ENCODE measurements around the gene NPHP4.

NPHP4 gene

DNA sequence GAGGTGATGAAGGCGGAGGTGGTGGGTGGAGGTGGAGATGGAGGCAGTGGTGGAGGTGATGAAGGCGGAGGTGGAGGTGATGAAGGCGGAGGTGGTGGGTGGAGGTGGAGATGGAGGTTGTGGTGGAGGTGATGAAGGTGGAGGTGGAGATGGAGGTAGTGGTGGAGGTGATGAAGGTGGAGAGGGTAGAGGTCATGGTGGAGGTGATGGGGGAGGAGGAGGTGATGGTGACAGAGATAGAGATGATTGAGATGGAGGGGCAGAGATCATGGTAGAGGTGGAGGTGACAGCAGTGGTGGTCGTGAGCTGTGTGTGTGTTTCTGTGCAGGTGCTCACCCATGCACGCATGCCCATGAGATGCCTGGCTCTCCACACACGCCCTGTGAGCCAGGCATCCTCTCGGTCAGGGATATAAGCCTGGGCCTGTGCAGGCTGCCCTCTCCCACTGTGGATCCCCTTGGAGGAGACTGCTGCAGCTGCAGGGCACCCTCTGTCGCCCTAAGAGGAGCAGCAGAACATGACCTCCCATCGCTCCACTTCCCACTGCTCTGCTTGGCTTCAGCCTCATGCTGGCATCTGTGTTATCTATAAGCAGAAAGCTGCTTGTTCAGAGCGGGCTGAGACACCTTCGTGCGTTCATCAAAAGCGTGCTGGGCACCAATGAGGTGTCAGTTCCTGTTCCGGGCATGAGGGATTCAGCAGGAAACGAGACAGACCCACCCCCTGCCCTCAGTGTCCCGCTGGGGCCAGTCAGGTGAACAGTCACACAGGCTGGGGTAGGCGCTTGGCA, 20.5 kb upstream of the NPHP4 start:
- ATAC-seq, result no peak
- TF ChIP-seq ISL1 (CRISPR knock-in tag; IDR thresholded peaks at IDR 0.05) (no peak), TCF4 (CRISPR knock-in tag; IDR thresholded peaks at IDR 0.05; ENCODE audit: borderline replicate concordance) (no peak), ZNF8 (CRISPR knock-in tag; IDR thresholded peaks at IDR 0.05) (no peak), ZNF70 (CRISPR knock-in tag; IDR thresholded peaks at IDR 0.05) (no peak), CSDC2 (CRISPR knock-in tag; IDR thresholded peaks at IDR 0.05) (no peak), ZFP30 (CRISPR knock-in tag; IDR thresholded peaks at IDR 0.05) (no peak), PPARA (CRISPR knock-in tag; IDR thresholded peaks at IDR 0.05; ENCODE audit: borderline replicate concordance) (no peak), ARNTL (CRISPR knock-in tag; IDR thresholded peaks at IDR 0.05; ENCODE audit: borderline replicate concordance, low read depth) (no peak), TOX (CRISPR knock-in tag; IDR thresholded peaks at IDR 0.05; ENCODE audit: borderline replicate concordance) (no peak), SNAI2 (CRISPR knock-in tag; IDR thresholded peaks at IDR 0.05) (no peak), ESRRG (CRISPR knock-in tag; IDR thresholded peaks at IDR 0.05) (no peak), GLIS3 (CRISPR knock-in tag; IDR thresholded peaks at IDR 0.05) (no peak), ZC3H10 (CRISPR knock-in tag; IDR thresholded peaks at IDR 0.05) (no peak), ZNF565 (CRISPR knock-in tag; conservative IDR thresholded peaks at IDR 0.05; ENCODE audit: low read depth) (no peak), OSR1 (CRISPR knock-in tag; IDR thresholded peaks at IDR 0.05) (no peak), RARB (CRISPR knock-in tag; IDR thresholded peaks at IDR 0.05) (no peak)
- TF ChIP-seq, protein P1, sequence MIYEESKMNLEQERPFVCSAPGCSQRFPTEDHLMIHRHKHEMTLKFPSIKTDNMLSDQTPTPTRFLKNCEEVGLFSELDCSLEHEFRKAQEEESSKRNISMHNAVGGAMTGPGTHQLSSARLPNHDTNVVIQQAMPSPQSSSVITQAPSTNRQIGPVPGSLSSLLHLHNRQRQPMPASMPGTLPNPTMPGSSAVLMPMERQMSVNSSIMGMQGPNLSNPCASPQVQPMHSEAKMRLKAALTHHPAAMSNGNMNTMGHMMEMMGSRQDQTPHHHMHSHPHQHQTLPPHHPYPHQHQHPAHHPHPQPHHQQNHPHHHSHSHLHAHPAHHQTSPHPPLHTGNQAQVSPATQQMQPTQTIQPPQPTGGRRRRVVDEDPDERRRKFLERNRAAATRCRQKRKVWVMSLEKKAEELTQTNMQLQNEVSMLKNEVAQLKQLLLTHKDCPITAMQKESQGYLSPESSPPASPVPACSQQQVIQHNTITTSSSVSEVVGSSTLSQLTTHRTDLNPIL (CRISPR knock-in tag; IDR thresholded peaks at IDR 0.05; ENCODE audit: low read depth), result no peak
- TF ChIP-seq, protein P2, sequence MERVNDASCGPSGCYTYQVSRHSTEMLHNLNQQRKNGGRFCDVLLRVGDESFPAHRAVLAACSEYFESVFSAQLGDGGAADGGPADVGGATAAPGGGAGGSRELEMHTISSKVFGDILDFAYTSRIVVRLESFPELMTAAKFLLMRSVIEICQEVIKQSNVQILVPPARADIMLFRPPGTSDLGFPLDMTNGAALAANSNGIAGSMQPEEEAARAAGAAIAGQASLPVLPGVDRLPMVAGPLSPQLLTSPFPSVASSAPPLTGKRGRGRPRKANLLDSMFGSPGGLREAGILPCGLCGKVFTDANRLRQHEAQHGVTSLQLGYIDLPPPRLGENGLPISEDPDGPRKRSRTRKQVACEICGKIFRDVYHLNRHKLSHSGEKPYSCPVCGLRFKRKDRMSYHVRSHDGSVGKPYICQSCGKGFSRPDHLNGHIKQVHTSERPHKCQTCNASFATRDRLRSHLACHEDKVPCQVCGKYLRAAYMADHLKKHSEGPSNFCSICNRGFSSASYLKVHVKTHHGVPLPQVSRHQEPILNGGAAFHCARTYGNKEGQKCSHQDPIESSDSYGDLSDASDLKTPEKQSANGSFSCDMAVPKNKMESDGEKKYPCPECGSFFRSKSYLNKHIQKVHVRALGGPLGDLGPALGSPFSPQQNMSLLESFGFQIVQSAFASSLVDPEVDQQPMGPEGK (CRISPR knock-in tag; IDR thresholded peaks at IDR 0.05; ENCODE audit: borderline replicate concordance), result no peak
- TF ChIP-seq, protein P3, sequence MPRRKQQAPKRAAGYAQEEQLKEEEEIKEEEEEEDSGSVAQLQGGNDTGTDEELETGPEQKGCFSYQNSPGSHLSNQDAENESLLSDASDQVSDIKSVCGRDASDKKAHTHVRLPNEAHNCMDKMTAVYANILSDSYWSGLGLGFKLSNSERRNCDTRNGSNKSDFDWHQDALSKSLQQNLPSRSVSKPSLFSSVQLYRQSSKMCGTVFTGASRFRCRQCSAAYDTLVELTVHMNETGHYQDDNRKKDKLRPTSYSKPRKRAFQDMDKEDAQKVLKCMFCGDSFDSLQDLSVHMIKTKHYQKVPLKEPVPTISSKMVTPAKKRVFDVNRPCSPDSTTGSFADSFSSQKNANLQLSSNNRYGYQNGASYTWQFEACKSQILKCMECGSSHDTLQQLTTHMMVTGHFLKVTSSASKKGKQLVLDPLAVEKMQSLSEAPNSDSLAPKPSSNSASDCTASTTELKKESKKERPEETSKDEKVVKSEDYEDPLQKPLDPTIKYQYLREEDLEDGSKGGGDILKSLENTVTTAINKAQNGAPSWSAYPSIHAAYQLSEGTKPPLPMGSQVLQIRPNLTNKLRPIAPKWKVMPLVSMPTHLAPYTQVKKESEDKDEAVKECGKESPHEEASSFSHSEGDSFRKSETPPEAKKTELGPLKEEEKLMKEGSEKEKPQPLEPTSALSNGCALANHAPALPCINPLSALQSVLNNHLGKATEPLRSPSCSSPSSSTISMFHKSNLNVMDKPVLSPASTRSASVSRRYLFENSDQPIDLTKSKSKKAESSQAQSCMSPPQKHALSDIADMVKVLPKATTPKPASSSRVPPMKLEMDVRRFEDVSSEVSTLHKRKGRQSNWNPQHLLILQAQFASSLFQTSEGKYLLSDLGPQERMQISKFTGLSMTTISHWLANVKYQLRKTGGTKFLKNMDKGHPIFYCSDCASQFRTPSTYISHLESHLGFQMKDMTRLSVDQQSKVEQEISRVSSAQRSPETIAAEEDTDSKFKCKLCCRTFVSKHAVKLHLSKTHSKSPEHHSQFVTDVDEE (CRISPR knock-in tag; IDR thresholded peaks at IDR 0.05), result no peak
- TF ChIP-seq, protein P4, sequence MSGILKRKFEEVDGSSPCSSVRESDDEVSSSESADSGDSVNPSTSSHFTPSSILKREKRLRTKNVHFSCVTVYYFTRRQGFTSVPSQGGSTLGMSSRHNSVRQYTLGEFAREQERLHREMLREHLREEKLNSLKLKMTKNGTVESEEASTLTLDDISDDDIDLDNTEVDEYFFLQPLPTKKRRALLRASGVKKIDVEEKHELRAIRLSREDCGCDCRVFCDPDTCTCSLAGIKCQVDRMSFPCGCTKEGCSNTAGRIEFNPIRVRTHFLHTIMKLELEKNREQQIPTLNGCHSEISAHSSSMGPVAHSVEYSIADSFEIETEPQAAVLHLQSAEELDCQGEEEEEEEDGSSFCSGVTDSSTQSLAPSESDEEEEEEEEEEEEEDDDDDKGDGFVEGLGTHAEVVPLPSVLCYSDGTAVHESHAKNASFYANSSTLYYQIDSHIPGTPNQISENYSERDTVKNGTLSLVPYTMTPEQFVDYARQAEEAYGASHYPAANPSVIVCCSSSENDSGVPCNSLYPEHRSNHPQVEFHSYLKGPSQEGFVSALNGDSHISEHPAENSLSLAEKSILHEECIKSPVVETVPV (CRISPR knock-in tag; IDR thresholded peaks at IDR 0.05), result no peak

DNA sequence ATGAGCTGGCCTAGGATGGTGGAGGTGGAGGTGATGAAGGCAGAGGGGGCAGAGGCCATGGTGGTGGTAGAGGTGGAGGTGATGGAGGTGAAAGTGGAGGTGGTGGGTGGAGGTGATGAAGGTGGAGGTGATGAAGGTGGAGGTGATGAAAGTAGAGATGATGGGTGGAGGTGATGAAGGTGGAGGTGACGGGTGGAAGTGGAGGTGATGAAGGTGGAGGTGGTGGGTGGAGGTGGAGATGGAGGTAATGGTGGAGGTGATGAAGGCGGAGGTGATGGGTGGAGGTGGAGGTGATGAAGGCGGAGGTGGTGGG, 19.7 kb upstream of the NPHP4 start:
- TF ChIP-seq ZNF565 (CRISPR knock-in tag; conservative IDR thresholded peaks at IDR 0.05; ENCODE audit: low read depth), result no peak
- no peak for TF ChIP-seq ZC3H10 (CRISPR knock-in tag; IDR thresholded peaks at IDR 0.05)
- no peak for TF ChIP-seq ZFP3 (CRISPR knock-in tag; IDR thresholded peaks at IDR 0.05)
- no peak for TF ChIP-seq GLIS3 (CRISPR knock-in tag; IDR thresholded peaks at IDR 0.05)
- no peak for ATAC-seq

DNA sequence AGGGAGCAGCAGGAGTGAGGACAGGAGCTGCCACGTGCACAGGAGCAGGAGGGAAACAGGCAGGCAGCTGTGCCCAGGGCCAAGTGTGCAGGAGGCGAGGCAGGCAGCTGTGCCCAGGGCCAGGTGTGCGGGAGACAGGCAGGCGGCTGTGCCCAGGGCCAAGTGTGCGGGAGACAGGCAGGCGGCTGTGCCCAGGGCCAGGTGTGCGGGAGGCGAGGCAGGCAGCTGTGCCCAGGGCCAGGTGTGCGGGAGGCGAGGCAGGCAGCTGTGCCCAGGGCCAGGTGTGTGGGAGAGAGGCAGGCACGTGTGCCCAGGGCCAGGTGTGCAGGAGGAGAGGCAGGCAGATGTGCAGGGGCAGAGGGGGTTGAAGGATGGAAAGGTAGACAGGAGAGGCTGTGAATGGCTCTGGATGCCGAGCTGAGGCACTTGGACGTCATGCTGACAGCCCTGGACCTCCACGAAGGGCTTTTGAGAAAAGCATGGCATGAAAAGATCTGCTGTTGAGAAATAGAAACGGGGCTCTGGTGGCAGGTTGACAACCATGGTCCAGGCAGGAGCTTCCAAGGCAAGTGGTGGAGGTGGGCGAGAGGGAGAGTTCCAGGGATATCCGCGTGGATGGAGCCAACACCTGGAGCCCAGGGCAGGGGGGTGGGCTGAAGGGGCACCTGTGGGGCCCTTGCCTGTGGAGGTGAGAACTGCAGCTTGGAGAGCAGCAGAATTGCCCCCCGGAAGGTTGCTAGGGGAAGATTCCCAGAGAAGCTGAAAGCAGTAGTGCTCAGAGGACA, 19.1 kb upstream of the NPHP4 start:
- ATAC-seq, result no peak
- TF ChIP-seq, protein P5, sequence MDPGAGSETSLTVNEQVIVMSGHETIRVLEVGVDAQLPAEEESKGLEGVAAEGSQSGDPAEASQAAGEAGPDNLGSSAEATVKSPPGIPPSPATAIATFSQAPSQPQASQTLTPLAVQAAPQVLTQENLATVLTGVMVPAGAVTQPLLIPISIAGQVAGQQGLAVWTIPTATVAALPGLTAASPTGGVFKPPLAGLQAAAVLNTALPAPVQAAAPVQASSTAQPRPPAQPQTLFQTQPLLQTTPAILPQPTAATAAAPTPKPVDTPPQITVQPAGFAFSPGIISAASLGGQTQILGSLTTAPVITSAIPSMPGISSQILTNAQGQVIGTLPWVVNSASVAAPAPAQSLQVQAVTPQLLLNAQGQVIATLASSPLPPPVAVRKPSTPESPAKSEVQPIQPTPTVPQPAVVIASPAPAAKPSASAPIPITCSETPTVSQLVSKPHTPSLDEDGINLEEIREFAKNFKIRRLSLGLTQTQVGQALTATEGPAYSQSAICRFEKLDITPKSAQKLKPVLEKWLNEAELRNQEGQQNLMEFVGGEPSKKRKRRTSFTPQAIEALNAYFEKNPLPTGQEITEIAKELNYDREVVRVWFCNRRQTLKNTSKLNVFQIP (CRISPR knock-in tag; IDR thresholded peaks at IDR 0.05; ENCODE audit: borderline replicate concordance, low read depth), result no peak
- no peak for TF ChIP-seq ISL1 (CRISPR knock-in tag; IDR thresholded peaks at IDR 0.05)
- TF ChIP-seq ARNTL (CRISPR knock-in tag; IDR thresholded peaks at IDR 0.05; ENCODE audit: borderline replicate concordance, low read depth), result no peak
- no peak for TF ChIP-seq ZNF565 (CRISPR knock-in tag; conservative IDR thresholded peaks at IDR 0.05; ENCODE audit: low read depth)
- no peak for TF ChIP-seq RARB (CRISPR knock-in tag; IDR thresholded peaks at IDR 0.05)
- no peak for TF ChIP-seq ESRRG (CRISPR knock-in tag; IDR thresholded peaks at IDR 0.05)
- TF ChIP-seq PPARA (CRISPR knock-in tag; IDR thresholded peaks at IDR 0.05; ENCODE audit: borderline replicate concordance), result no peak
- TF ChIP-seq, protein P2 (CRISPR knock-in tag; IDR thresholded peaks at IDR 0.05; ENCODE audit: borderline replicate concordance), result no peak
- TF ChIP-seq, protein P3 (CRISPR knock-in tag; IDR thresholded peaks at IDR 0.05), result no peak
